ENCODE data around the gene CHRNB2.
"Not testable (repeated sequence)": the region's sequence is repeated elsewhere in the genome, so short reads cannot be mapped to it uniquely, and the experiment has no call there.

The CHRNB2 gene
- 0 to 0.05 reads per million in 2 donors for total RNA-seq

GRCh38 chr1:154567386-154568156 lies at the start of gene CHRNB2:
Gene CHRNB2 (plus strand): TSS chr1:154567778. CDS start chr1:154568045, 267 bp downstream.
- DNase-seq: peak; percentile 51

GRCh38 chr1:154519591-154519991 lies 48.0 kb upstream of the CHRNB2 start:
- no peak for DNase-seq

- DNase-seq: no peak
Observed at GRCh38 chr1:154520333-154520732, 47.2 kb upstream of the CHRNB2 start.

- DNase-seq: no peak
Observed at GRCh38 chr1:154521695-154522094, 45.9 kb upstream of the CHRNB2 start.

GRCh38 chr1:154524881-154525280 lies 42.7 kb upstream of the CHRNB2 start:
- no peak for DNase-seq

- DNase-seq: no peak
Observed at GRCh38 chr1:154527192-154527591, 40.4 kb upstream of the CHRNB2 start.

GRCh38 chr1:154529308-154529707 lies 38.3 kb upstream of the CHRNB2 start:
- no peak for DNase-seq

- not testable (repeated sequence) for DNase-seq
Observed at GRCh38 chr1:154531950-154532349, 35.6 kb upstream of the CHRNB2 start.

GRCh38 chr1:154533952-154534844 lies 33.4 kb upstream of the CHRNB2 start:
- no peak for DNase-seq

GRCh38 chr1:154536570-154536969 lies 31.0 kb upstream of the CHRNB2 start:
- no peak for DNase-seq

- no peak for DNase-seq
Observed at GRCh38 chr1:154539486-154540483, 27.8 kb upstream of the CHRNB2 start.

GRCh38 chr1:154541231-154541630 lies 26.3 kb upstream of the CHRNB2 start:
- DNase-seq: no peak

- DNase-seq: no peak
Observed at GRCh38 chr1:154546264-154547063, 21.1 kb upstream of the CHRNB2 start.

GRCh38 chr1:154547105-154547732 lies 20.4 kb upstream of the CHRNB2 start:
- no peak for DNase-seq

GRCh38 chr1:154548028-154548427 lies 19.6 kb upstream of the CHRNB2 start:
- DNase-seq: no peak

- DNase-seq: no peak
Observed at GRCh38 chr1:154549202-154549770, 18.3 kb upstream of the CHRNB2 start.

GRCh38 chr1:154550070-154550469 lies 17.5 kb upstream of the CHRNB2 start:
- no peak for DNase-seq

- no peak for DNase-seq
Observed at GRCh38 chr1:154550657-154551056, 16.9 kb upstream of the CHRNB2 start.

- no peak for DNase-seq
Observed at GRCh38 chr1:154551474-154551873, 16.1 kb upstream of the CHRNB2 start.

- DNase-seq: no peak
Observed at GRCh38 chr1:154552036-154552435, 15.5 kb upstream of the CHRNB2 start.
